BLaER1 (cell line): ENCODE measurements around the gene MPP3.
"Not testable (repeated sequence)": the region's sequence is repeated elsewhere in the genome, so short reads cannot be mapped to it uniquely, and the experiment has no call there.

Experiments used
- H3K27ac ChIP-seq: shearing (Covaris generic); formaldehyde crosslinking; 2 replicates; pipeline ENCODE4 v1.8.1; 2022
- H3K27me3 ChIP-seq: shearing (Covaris generic); formaldehyde crosslinking; 2 replicates; pipeline ENCODE4 v1.8.1; 2022
- H3K36me3 ChIP-seq: shearing (Covaris generic); formaldehyde crosslinking; 2 replicates; pipeline ENCODE4 v1.8.1; 2022
- H3K4me1 ChIP-seq: shearing (Covaris generic); formaldehyde crosslinking; 2 replicates; pipeline ENCODE4 v1.8.1; 2022
- H3K4me2 ChIP-seq: shearing (Covaris generic); formaldehyde crosslinking; 2 replicates; pipeline ENCODE4 v1.8.1; 2022
- H3K4me3 ChIP-seq: shearing (Covaris generic); formaldehyde crosslinking; 2 replicates; pipeline ENCODE4 v1.8.1; 2022
- H3K9ac ChIP-seq: shearing (Covaris generic); formaldehyde crosslinking; 2 replicates; pipeline ENCODE4 v1.8.1; 2022
- H3K9me3 ChIP-seq: shearing (Covaris generic); formaldehyde crosslinking; 2 replicates; pipeline ENCODE4 v1.8.1; 2022
- H4K20me1 ChIP-seq: shearing (Covaris generic); formaldehyde crosslinking; 2 replicates; pipeline ENCODE4 v1.8.1; 2022
- Cebpa-rat ChIP-seq: shearing (Covaris generic); IDR thresholded peaks from 2 replicates; pipeline ENCODE4 v1.8.1; 2022

The MPP3 gene

GRCh38 chr17:43877031-43877430 lies 44.1 kb upstream of the MPP3 start:
- no peaks in the 10 kb centered on the region for H3K4me1 ChIP-seq
- H3K4me3 ChIP-seq = no peak overlapping the region
- no peaks in the 10 kb centered on the region for H3K27me3 ChIP-seq
- no peak for TF ChIP-seq Cebpa-rat
- no peak overlapping the region for H3K9ac ChIP-seq
- H3K27ac ChIP-seq = no peak overlapping the region
- H4K20me1 ChIP-seq = no peaks in the 10 kb centered on the region
- no peaks in the 10 kb centered on the region for H3K9me3 ChIP-seq
- H3K36me3 ChIP-seq = no peaks in the 10 kb centered on the region
- no peak overlapping the region for H3K4me2 ChIP-seq

DNA sequence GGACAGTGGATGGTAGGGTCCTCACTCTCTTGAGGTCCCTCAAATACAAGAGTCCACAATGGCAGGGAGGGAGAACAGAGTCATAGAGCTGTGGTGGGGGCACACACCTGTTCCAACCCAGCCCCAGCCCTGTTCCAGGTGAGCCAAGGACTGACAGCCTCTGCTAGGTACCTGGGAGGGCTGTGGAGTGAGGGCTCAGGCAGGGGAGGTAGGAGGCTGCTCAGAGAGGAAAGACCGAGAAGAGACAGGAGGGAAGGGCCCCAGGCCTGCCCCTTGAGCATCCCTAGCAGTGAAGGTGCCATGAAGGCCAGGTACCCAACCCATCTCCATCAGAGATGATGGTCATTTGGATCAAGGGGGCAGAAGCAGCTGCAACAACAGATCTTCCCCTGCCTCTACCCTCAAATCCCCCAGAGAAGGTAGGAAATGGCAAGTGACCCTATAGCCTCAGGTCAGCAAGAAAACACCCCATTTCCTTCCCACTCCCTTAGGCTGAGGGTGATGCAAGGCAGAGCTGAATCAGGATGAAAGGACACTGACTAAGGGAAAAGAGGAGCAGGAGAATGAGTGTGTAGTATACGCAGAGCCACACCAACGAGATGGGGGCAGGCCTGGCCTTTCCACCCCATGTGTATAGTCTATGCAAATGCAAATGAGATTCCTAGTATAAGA lies 42.7 kb upstream of the MPP3 start:
- Histone ChIP-seq H3K36me3 (no peaks in the 10 kb centered on the region), H3K27ac (no peak overlapping the region), H4K20me1 (no peaks in the 10 kb centered on the region), H3K27me3 (no peaks in the 10 kb centered on the region), H3K4me1 (no peaks in the 10 kb centered on the region), H3K4me3 (no peak overlapping the region), H3K4me2 (no peak overlapping the region), H3K9me3 (no peaks in the 10 kb centered on the region), H3K9ac (no peak overlapping the region)
- TF ChIP-seq Cebpa-rat = no peak

- Histone ChIP-seq H3K4me2 (no peak overlapping the region), H3K4me1 (no peaks in the 10 kb centered on the region), H3K36me3 (no peaks in the 10 kb centered on the region), H3K27me3 (no peaks in the 10 kb centered on the region), H3K27ac (no peak overlapping the region), H3K9ac (no peak overlapping the region), H3K4me3 (no peak overlapping the region), H4K20me1 (no peaks in the 10 kb centered on the region), H3K9me3 (no peaks in the 10 kb centered on the region)
- no peak for TF ChIP-seq Cebpa-rat
Measured at GRCh38 chr17:43874293-43874692, 41.3 kb upstream of the MPP3 start.

DNA sequence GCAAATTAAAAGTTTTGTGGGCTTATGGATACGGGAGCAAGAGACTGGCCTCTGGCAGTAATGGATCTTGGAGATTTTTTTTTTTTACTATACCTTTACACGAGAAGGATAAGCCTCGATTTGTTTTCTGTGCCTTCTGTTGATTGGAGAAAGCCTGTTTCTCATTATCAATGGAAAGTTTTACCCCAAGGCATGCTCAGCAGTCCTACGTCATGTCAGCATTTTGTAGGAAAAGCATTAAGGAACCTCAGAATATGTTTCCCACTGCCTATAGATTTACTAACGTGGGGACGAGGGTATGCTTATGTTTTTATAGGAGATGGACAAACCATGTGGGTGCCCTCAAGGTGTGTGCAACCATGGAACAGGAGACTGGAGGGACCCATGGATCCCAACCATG lies 40.9 kb upstream of the MPP3 start:
- Histone ChIP-seq H3K36me3 (no peaks in the 10 kb centered on the region), H3K4me3 (no peak overlapping the region), H3K9me3 (peaks cover 1% of the 10 kb centered on the region), H3K9ac (no peak overlapping the region), H4K20me1 (no peaks in the 10 kb centered on the region), H3K4me1 (no peaks in the 10 kb centered on the region), H3K27ac (no peak overlapping the region), H3K4me2 (no peak overlapping the region), H3K27me3 (no peaks in the 10 kb centered on the region)
- no peak for TF ChIP-seq Cebpa-rat

- Histone ChIP-seq H3K9me3 (peaks cover 8% of the 10 kb centered on the region), H3K9ac (no peak overlapping the region), H3K4me1 (no peaks in the 10 kb centered on the region), H3K27ac (no peak overlapping the region), H3K27me3 (no peaks in the 10 kb centered on the region), H3K4me3 (no peak overlapping the region), H3K36me3 (no peaks in the 10 kb centered on the region), H4K20me1 (no peaks in the 10 kb centered on the region), H3K4me2 (no peak overlapping the region)
- TF ChIP-seq Cebpa-rat = no peak
Measured at GRCh38 chr17:43873091-43873490, 40.1 kb upstream of the MPP3 start.

- Histone ChIP-seq H3K36me3 (no peaks in the 10 kb centered on the region), H3K9ac (no peak overlapping the region)
Measured at GRCh38 chr17:43871946-43872690, 39.2 kb upstream of the MPP3 start.

DNA sequence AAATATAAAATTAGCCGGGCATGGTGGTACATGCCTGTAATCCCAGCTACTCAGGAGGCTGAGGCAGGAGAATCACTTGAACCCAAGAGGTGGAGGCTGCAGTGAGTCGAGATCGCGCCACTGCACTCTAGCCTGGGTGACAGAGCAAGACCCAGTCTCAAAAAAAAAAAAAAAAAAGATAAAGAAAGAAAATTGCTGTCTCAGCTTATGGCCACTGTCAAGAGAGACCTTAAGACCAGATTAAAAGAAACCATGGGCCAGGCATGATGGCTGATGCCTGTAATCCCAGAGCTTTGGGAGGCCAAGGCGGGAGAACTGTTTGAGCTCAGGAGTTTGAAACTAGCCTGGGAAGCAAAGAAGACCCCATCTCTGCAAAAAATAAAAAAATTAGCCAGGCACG lies 36.1 kb upstream of the MPP3 start:
- not testable (repeated sequence) for H3K4me1 ChIP-seq, H3K4me3 ChIP-seq, H3K9ac ChIP-seq, H3K9me3 ChIP-seq, H3K27me3 ChIP-seq, H3K4me2 ChIP-seq, H3K36me3 ChIP-seq, H3K27ac ChIP-seq, H4K20me1 ChIP-seq

More at GRCh38 chr17:43871946-43872690, 39.2 kb upstream of the MPP3 start:
- no peak for TF ChIP-seq Cebpa-rat
- Histone ChIP-seq H3K4me3 (no peak overlapping the region), H3K27ac (no peak overlapping the region), H3K4me1 (no peaks in the 10 kb centered on the region), H3K9me3 (peaks cover 8% of the 10 kb centered on the region), H3K4me2 (no peak overlapping the region), H4K20me1 (no peaks in the 10 kb centered on the region), H3K27me3 (no peaks in the 10 kb centered on the region)

GRCh38 chr17:43868226-43868994 lies 35.5 kb upstream of the MPP3 start:
- no peaks in the 10 kb centered on the region for H3K36me3 ChIP-seq
- H3K27me3 ChIP-seq = no peaks in the 10 kb centered on the region
- no peaks in the 10 kb centered on the region for H4K20me1 ChIP-seq
- H3K27ac ChIP-seq = no peak overlapping the region
- H3K4me2 ChIP-seq = no peak overlapping the region
- H3K9ac ChIP-seq = no peak overlapping the region
- peaks cover 8% of the 10 kb centered on the region for H3K9me3 ChIP-seq
- no peak for TF ChIP-seq Cebpa-rat
- H3K4me3 ChIP-seq = no peak overlapping the region
- H3K4me1 ChIP-seq = no peaks in the 10 kb centered on the region

- Histone ChIP-seq H3K27ac (no peak overlapping the region), H3K27me3 (no peaks in the 10 kb centered on the region), H3K4me2 (no peak overlapping the region), H3K9me3 (peaks cover 8% of the 10 kb centered on the region), H3K4me3 (no peak overlapping the region), H3K9ac (no peak overlapping the region), H4K20me1 (no peaks in the 10 kb centered on the region), H3K4me1 (peaks cover 11% of the 10 kb centered on the region; the same call in 1 of the 2 replicates), H3K36me3 (no peaks in the 10 kb centered on the region)
- TF ChIP-seq Cebpa-rat = no peak
Measured at GRCh38 chr17:43864161-43864984, 31.4 kb upstream of the MPP3 start.
